HG02763 (cell line): Measurements from ENCODE around the gene MTCP1.

Experiments
- ATAC-seq: cut with Tn5 transposase; IDR thresholded peaks from one replicate; pipeline ENCODE4 v1.9.1; 2021; ENCODE audit warnings: mild to moderate bottlenecking, moderate library complexity; ENCODE audit not compliant: unreplicated experiment

The MTCP1 gene

GRCh38 chrX:155054255-155054654, 16.7 kb downstream of the MTCP1 start:
- ATAC-seq: no peak

- no peak for ATAC-seq
Measured at GRCh38 chrX:155053656-155054055, 17.3 kb downstream of the MTCP1 start.

GRCh38 chrX:155052738-155053498, 18.0 kb downstream of the MTCP1 start:
- no peak for ATAC-seq

- no peak for ATAC-seq
Measured at GRCh38 chrX:155048977-155049619, 21.8 kb downstream of the MTCP1 start.

- ATAC-seq: no peak
Measured at GRCh38 chrX:155046811-155047528, 24.0 kb downstream of the MTCP1 start.

- no peak for ATAC-seq
Measured at GRCh38 chrX:155046129-155046810, 24.7 kb downstream of the MTCP1 start.

- no peak for ATAC-seq
Measured at GRCh38 chrX:155035688-155036087, 35.2 kb downstream of the MTCP1 start.

GRCh38 chrX:155031657-155032056, 39.3 kb downstream of the MTCP1 start:
- no peak for ATAC-seq

- ATAC-seq: no peak
Measured at GRCh38 chrX:155028877-155029291, 42.1 kb downstream of the MTCP1 start.

- ATAC-seq: no peak
Measured at GRCh38 chrX:155028129-155028528, 42.8 kb downstream of the MTCP1 start.

- no peak for ATAC-seq
Measured at GRCh38 chrX:155027509-155028066, 43.3 kb downstream of the MTCP1 start.

- peak; percentile 90 for ATAC-seq
Measured at GRCh38 chrX:155026727-155027508, 44.0 kb downstream of the MTCP1 start, which contains the start of gene FUNDC2. Gene FUNDC2, plus strand, starts transcription at chrX:155026844. Its CDS starts 95 bp downstream, at chrX:155026939.

- ATAC-seq: no peak
Measured at GRCh38 chrX:155026420-155026726, 44.6 kb downstream of the MTCP1 start.

- ATAC-seq: no peak
Measured at GRCh38 chrX:155023907-155024833, 46.8 kb downstream of the MTCP1 start.

GRCh38 chrX:155022585-155022984, 48.4 kb downstream of the MTCP1 start, which contains the start of gene F8:
Gene F8, minus strand, starts transcription at chrX:155022723. Its CDS starts 171 bp downstream, at chrX:155022552.
- ATAC-seq: no peak

- ATAC-seq: no peak
Measured at GRCh38 chrX:155020591-155020990, 50.3 kb downstream of the MTCP1 start.
